Retina (tissue), 1 donor: ENCODE data around the gene KRTAP10-4.

ENCODE experiments used
- DNase-seq: peaks from one replicate; pipeline ENCODE4 v3.0.0-alpha.2; 2016

The KRTAP10-4 gene

GRCh38 chr21:44618909-44619308 lies 45.4 kb downstream of the KRTAP10-4 start:
- no peak for DNase-seq

GRCh38 chr21:44619886-44620285 lies 46.4 kb downstream of the KRTAP10-4 start:
- DNase-seq: no peak

GRCh38 chr21:44623575-44623974 lies 50.0 kb downstream of the KRTAP10-4 start:
- no peak for DNase-seq
